Amniotic epithelial cell (primary cell): ENCODE results near the gene ERBB3.
A peak's percentile ranks its signal among the peaks of the same experiment; 100 is the strongest.
"Not testable (repeated sequence)": the region's sequence is repeated elsewhere in the genome, so short reads cannot be mapped to it uniquely, and the experiment has no call there.

Experiments
- DNase-seq: peaks from one replicate; pipeline ENCODE4 v3.0.0-alpha.2; 2010; ENCODE audit warnings: low read depth

ERBB3 gene

DNA sequence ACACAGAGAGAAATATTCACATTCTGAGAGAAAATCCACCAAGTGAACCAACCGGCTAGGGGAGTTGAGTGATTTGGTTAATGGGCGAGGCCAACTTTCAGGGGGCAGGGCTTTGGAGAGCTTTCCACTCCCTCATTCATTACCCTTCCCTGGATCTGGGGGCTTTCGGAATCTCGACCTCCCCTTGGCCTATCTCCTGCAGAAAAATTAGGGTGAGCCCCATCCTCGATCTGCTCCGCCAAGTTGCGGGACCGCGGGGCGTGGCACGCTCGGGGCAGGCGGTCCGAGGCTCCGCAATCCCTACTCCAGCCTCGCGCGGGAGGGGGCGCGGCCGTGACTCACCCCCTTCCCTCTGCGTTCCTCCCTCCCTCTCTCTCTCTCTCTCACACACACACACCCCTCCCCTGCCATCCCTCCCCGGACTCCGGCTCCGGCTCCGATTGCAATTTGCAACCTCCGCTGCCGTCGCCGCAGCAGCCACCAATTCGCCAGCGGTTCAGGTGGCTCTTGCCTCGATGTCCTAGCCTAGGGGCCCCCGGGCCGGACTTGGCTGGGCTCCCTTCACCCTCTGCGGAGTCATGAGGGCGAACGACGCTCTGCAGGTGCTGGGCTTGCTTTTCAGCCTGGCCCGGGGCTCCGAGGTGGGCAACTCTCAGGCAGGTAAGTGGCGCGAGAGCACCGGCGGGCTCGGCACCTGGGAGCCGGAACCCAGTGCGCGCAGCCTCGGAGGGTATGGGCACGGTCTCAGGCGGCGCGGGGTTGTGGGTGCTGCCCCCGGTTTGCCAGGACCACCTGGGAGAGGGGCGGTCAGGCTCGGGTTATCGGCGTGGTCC is at the start of gene ERBB3:
ERBB3 (plus strand) TSS at position 443 of the 833 bp plus-strand sequence; CDS start at position 579, 136 bp downstream.
- DNase-seq = peak; percentile 81

DNA sequence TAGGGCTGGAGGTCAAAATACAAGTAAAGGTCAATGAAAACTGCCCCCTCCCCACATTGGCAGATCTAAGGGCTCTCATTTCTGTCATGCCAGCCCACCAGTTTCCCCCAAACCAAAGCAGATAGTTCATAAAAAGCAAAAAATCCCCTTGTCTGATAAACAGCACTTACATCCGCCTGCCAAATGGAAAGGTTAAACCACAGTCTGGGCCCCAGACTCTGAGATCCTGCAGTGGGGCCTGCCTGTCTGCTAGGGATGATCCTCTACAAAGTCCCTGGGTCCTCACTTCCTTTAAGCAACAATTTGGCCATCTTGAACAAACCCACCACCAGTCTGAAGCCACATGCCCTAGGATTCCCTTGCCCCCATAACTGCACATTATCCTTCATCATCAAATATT is 48.0 kb upstream of the ERBB3 start:
- DNase-seq = no peak

GRCh38 chr12:56034586-56035332 is 45.2 kb upstream of the ERBB3 start:
- DNase-seq = no peak

DNA sequence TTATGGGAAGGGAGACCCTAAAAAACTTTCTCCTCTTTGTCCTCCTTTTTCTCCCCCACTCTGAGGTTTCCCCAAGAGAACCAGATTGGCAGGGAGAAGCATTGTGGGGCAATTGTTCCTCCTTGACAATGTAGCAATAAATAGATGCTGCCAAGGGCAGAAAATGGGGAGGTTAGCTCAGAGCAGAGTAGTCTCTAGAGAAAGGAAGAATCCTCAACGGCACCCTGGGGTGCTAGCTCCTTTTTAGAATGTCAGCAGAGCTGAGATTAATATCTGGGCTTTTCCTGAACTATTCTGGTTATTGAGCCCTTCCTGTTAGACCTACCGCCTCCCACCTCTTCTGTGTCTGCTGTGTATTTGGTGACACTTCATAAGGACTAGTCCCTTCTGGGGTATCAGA is 42.8 kb upstream of the ERBB3 start:
- DNase-seq = no peak

- no peak for DNase-seq
These were observed 41.8 kb upstream of the ERBB3 start for GRCh38 chr12:56038022-56038655.

DNA sequence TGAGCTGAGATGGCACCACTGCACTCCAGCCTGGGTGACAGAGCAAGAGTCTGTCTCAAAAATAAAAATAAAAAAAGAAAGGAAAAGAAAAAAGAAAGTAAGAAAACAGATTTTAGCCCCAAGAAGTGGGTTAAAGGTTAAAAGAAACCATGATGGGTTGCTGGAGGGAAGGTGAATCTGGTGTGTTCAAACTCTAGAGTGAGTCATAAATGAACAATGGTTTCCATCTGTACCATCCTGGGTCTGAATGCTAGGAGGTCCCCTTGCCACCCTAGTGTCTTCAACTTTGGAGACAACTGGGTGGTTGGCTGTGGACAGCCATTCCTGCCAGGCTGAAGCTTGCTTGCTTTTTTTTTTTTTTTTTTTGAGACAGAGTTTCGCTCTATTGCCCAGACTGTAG is 39.8 kb upstream of the ERBB3 start:
- DNase-seq = no peak

DNA sequence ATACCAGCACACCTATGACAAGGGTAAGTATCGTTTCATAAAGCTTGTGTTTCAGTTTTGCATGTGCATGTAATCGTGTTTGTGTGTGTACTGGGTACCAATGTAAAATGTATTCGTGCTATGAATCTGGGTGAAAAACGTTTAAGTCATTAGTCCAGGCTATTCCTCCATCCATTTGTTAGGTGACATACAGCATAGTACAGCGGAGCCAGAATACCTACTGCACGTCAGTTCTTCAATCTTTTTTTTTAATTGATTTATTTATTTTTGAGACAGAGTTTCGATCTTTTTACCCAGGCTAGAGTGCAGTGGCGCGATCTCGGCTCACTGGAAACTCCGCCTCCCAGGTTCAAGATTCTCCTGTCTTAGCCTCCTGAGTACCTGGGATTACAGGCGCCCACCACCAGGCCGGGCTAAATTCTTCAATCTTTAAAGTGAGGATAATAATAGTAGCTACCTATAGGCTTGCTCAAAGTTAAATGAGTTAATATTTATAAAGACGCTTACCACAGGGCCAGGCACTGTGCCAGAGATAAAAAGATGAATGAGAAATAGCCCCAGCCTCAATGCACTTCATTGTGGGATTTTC is 38.9 kb upstream of the ERBB3 start:
- no peak for DNase-seq

DNA sequence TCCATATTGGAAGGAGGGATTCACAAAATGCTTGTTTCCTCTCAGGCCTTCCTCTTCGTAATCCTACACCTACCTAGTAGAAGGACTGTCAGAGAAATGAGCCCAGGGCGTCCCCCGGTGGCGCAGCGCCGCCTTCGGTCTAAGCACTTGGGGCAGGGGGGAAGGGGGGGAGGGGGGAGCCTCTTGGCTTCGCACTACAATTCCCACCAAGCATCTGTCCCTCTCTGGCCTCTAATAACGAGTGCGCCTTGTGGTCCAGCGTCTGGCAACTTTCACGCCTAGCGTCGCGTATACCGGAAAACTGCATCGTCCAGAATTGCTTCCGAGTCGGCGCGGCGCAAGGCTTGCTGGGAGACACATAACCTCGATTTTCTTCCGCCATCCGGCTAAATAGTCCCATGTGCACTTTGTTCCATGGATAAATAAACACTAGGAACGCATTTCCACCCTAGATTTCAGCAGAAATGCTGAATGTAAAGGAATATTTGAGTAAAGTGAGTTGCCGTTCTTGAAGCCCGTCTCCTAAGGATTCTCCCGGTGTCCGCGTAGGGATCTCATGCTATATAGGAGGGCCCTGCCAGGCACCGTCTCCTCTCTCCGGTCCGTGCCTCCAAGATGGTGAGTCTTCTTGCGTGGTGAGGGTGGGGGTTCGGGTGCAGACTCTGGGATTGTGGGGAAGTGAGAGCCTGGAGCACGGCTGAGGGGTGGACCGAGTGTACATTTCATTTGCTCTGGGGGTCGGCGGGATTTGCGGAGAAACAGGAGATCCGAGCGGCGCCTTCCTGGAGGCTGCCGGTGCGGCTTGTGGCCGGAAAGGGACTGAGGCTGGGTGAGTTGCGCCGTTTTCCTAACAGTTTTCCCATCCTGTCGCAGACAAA is 38.2 kb upstream of the ERBB3 start, which contains the start of gene RPS26:
RPS26 (plus strand) TSS at position 367 of the 878 bp plus-strand sequence; CDS start at position 616, 249 bp downstream.
- peak; percentile 100 for DNase-seq

GRCh38 chr12:56042430-56042813 is 37.5 kb upstream of the ERBB3 start:
- DNase-seq = not testable (repeated sequence)

DNA sequence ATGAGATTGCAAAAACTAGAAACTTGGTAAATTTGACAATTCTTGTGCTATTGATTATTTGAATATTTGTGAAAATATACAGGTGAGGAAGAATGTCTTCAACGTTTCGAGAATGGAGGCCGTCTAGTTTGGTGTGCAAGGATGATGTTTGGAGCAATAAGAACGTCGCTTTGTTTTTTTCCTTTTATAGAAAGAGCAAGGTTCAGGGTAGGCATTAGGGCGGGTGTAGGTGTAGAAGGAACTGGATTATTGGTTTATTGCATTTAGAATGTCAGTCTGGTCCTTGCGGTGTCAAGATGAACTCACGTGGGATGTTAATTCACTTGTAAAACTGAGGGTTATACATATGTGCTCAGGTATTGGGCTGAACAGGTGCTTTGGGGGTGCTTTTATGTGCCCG is 37.1 kb upstream of the ERBB3 start:
- DNase-seq = no peak

DNA sequence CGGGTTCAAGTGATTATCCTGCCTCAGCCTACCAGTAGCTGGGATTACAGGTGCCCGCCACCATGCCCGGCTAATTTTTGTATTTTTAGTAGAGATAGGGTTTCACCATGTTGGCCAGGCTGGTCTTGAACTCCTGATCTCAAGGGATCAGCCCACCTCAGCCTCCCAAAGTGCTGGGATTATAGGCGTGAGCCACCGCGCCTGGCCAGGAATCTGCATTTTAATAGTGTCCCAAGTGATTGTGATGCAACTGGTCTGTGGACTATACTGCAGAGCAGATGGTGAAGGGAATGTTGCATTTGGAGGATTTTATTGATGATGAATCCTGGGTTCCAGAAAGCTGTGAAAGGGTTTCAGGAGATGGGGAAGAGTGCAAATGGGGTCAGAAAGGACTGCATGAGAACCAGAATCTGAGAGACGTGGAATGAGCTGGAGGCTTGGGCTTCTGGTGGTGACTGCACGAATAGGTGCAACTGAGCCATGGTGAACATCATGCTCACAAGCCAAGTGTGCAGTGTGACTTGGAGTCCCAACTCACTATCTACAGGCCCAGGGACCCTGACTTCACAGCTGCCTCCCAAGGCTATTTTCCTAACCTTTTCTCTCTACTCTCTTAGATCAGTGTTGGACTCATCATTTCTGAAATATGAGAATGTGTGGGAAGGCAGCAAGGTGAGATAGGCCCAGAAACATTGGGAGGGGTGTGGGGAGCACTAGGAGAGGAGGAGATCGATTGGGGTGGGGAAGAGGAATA is 33.8 kb upstream of the ERBB3 start:
- DNase-seq = no peak

- DNase-seq = no peak
These were observed 26.5 kb upstream of the ERBB3 start for GRCh38 chr12:56053407-56053893.

GRCh38 chr12:56059964-56060363 is 20.0 kb upstream of the ERBB3 start:
- peak; percentile 75 for DNase-seq

DNA sequence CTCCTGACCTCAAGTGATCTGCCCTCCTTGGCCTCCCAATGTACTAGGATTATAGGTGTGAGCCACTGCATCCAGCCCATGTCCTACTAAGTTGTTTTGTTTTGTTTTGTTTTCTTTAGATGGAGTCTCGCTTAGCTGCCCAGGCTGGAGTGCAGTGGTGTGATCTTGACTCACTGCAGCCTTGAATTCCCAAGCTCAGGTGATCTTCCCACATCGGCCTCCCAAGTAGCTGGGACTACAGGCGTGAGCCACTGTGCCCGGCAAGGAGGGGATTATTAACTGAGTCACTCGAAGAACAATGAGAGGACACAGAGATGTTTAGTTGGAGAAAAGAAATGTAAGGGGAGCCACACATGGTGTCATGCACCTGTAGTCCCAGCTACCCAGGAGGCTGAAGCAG is 18.0 kb upstream of the ERBB3 start:
- no peak for DNase-seq

GRCh38 chr12:56062996-56063395 is 17.0 kb upstream of the ERBB3 start:
- DNase-seq = no peak

GRCh38 chr12:56071648-56072047 is 8.3 kb upstream of the ERBB3 start:
- DNase-seq = peak; percentile 72

DNA sequence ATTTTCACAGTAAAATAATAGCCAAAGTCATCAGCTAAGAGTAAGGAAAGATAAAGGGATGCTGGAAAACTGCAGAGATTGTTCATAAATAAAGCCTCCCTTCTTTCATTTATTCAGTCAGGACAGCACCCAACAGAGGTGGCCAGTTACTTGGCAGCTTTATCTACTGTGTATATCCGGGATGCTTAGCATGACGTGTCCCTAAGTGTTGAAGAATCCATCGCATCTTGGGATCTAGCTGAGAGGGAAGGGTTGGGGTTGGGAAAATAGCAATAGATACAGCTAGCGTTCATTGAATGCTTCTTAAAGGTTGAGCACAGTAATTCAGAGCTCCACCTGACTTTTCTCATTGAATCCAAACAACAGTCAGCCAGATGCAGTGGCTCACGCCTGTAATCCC is 5.6 kb upstream of the ERBB3 start:
- no peak for DNase-seq

GRCh38 chr12:56077966-56078365 is 2.0 kb upstream of the ERBB3 start:
- not testable (repeated sequence) for DNase-seq

DNA sequence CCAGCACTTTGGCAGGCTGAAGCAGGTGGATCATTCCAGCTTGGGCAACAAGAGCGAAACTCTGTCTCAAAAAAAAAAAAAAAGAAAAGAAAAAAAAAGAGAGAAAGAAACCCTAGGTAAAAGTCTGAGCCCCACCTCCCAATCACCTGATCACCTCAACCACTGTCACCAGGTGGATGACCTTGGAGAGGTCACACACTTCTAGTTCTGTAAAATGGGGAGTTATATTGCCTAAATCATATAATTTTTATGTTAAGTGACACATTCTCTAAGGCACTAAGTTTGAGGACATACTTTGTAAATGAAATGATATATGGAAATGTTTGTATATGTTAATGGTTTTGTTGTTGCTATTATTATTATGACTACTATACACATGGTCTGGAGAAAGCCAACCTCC is 1.5 kb upstream of the ERBB3 start:
- DNase-seq = no peak

GRCh38 chr12:56078931-56079722 is 838 bp upstream of the ERBB3 start:
- peak; percentile 76 for DNase-seq
